Activated T-helper 2 cell treated with anti-CD3 and anti-CD28 coated beads, Interferon-gamma antibody, Interleukin-2, Interleukin-4, amounts not matched to agents 10 μg/mL and 5 μg/mL and 100 μg/mL, durations not matched to agents 14 hours and 24 hours and 36 hours (primary cell): Measurements from ENCODE around the gene HEXA. TPM values are rescaled to one million over a fixed set of nuclear protein-coding genes. Genes with fewer than 3 reads are reported as not detected.
"Not testable (repeated sequence)": the region's sequence is repeated elsewhere in the genome, so short reads cannot be mapped to it uniquely, and the experiment has no call there.

Experiments
- DNase-seq: peaks from one replicate; pipeline ENCODE4 v3.0.0; 2021; ENCODE audit warnings: low spot score
- H3K27ac Mint-ChIP-seq: one replicate; pipeline ENCODE4 v1.8.0; 2021; ENCODE audit warnings: mixed read lengths
- H3K27me3 Mint-ChIP-seq: one replicate; pipeline ENCODE4 v1.8.0; 2021; ENCODE audit warnings: low read depth, mixed read lengths
- H3K36me3 Mint-ChIP-seq: one replicate; pipeline ENCODE4 v1.8.0; 2021; ENCODE audit warnings: low read depth, mixed read lengths
- H3K4me1 Mint-ChIP-seq: one replicate; pipeline ENCODE4 v1.8.0; 2021; ENCODE audit warnings: low read depth, mixed read lengths
- H3K4me3 Mint-ChIP-seq: one replicate; pipeline ENCODE4 v1.8.0; 2021; ENCODE audit warnings: low read depth, mild to moderate bottlenecking, moderate library complexity, mixed read lengths
- H3K9me3 Mint-ChIP-seq: one replicate; pipeline ENCODE4 v1.8.0; 2021; ENCODE audit warnings: mixed read lengths
- intact Hi-C: fragments of 100-400 bp; cut with micrococcal nuclease; formaldehyde crosslinking; loops from one replicate; pipeline ENCODE4 v1.15.1; 2023
- total RNA-seq: library from RNA; stranded (reverse); gene quantifications from 2 replicates; pipeline ENCODE4 v1.2.3, GENCODE V29; 2022

The HEXA gene
- total RNA-seq, 1 donor from 2014 or later: 63.4 TPM

DNA sequence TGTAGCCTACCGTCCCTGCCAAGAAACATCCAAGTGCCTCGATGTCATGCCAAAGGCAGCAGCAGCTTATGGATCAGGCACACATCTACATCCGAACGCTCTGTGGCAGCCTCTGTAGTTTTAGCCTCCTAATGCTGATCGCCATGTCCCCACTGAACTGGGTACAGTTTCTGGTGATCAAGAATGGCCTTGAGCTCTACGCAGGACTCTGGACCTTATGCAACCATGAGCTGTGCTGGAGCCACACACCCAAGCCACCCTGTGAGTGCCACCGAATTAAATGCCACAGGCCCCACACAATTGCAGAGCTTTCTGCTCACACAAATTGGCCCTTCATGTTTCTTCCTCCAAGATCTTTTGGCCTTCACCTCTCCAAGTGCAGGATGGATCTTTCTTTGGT is 22.8 kb upstream of the HEXA start:
- H3K27ac Mint-ChIP-seq: no peak overlapping the region
- H3K36me3 Mint-ChIP-seq: no peaks in the 10 kb centered on the region
- DNase-seq: no peak
- no peaks in the 10 kb centered on the region for H3K4me1 Mint-ChIP-seq
- H3K4me3 Mint-ChIP-seq: no peak overlapping the region
- intact Hi-C loops: no loop called here
- H3K9me3 Mint-ChIP-seq: peaks cover 4% of the 10 kb centered on the region
- H3K27me3 Mint-ChIP-seq: peaks cover 6% of the 10 kb centered on the region

DNA sequence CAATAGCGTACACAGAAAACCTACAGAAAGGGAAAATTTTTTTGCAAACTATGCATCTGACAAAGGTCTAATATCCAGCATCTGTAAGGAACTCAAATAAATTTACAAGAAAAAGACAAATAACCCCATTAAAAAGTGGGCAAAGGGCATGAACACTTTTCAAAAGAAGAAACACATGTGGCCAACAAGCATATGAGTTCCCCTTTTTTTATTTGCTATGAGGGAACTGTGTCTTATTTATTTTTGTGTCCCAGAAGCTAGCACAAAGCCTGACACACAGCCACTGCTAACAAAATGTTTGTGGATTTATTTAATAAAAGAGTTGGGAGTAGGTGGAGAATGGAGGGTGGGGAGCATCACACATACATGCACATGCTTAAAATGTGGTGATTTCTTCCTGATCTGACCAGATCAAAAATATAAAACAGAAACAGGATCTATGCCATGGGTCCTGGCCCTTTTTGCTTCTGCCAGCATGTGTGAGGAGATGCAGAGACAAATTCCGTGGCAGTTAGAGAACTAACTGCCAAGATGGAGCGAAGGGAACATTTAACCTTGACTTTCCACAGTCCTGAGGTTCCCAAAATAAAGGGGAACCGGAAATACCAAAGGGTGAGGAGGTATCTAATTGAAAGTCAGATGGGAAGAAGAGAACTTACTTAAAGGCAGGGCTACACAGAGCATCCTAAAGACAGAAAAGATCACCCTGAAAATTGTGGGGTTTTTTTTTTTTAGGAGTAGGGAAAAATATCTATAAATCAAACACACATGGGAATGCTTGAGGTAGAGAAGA is 22.2 kb upstream of the HEXA start, which contains the start of gene TMEM202:
TMEM202 (plus strand) TSS at position 510 of the 793 bp plus-strand sequence; CDS start at position 532, 22 bp downstream.
- no peak for DNase-seq
- Mint-ChIP-seq H3K9me3 (peaks cover 4% of the 10 kb centered on the region), H3K4me3 (no peak within 1 kb of the TSS), H3K27me3 (peaks cover 5% of the 10 kb centered on the region), H3K27ac (no peak within 1 kb of the TSS), H3K4me1 (no peaks in the 10 kb centered on the region), H3K36me3 (no peaks in the 10 kb centered on the region)
- intact Hi-C loops: no loop called here

GRCh38 chr15:72396331-72396730 is 20.5 kb upstream of the HEXA start:
- intact Hi-C loops, H3K4me3 Mint-ChIP-seq, H3K36me3 Mint-ChIP-seq, DNase-seq, H3K27me3 Mint-ChIP-seq, H3K4me1 Mint-ChIP-seq, H3K9me3 Mint-ChIP-seq, H3K27ac Mint-ChIP-seq: not testable (repeated sequence)

- intact Hi-C loops: no loop called here
- no peaks in the 10 kb centered on the region for H3K36me3 Mint-ChIP-seq
- no peaks in the 10 kb centered on the region for H3K9me3 Mint-ChIP-seq
- no peak overlapping the region for H3K27ac Mint-ChIP-seq
- DNase-seq: no peak
- no peak overlapping the region for H3K4me3 Mint-ChIP-seq
- peaks cover 8% of the 10 kb centered on the region for H3K27me3 Mint-ChIP-seq
- no peaks in the 10 kb centered on the region for H3K4me1 Mint-ChIP-seq
Observed at GRCh38 chr15:72389231-72389630, 13.4 kb upstream of the HEXA start.

- peaks cover 12% of the 10 kb centered on the region for H3K27me3 Mint-ChIP-seq
Observed at GRCh38 chr15:72387741-72388140, 11.9 kb upstream of the HEXA start.

DNA sequence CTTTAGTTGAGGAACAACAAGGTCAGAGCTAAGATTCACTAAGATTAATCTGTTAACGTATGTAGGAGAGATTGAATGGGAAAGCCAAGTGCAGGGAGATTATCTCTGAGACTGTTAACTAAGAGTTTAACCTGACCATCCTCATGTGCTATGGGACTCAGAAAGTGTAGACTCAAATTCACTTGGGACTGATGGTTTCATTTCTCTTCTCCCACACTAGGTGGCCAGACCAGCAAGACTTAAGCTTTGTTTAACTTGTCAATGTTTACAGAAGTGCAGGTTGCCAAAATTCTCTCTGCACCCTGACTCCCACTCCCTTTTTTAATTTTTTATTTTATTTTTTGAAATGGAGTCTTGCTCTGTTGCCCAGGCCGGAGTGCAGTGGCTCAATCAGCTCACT is 6.3 kb upstream of the HEXA start:
- no peaks in the 10 kb centered on the region for H3K9me3 Mint-ChIP-seq
- peaks cover 13% of the 10 kb centered on the region for H3K27me3 Mint-ChIP-seq
- H3K4me1 Mint-ChIP-seq: no peaks in the 10 kb centered on the region
- H3K4me3 Mint-ChIP-seq: no peak overlapping the region
- no peak overlapping the region for H3K27ac Mint-ChIP-seq
- H3K36me3 Mint-ChIP-seq: no peaks in the 10 kb centered on the region
- no peak for DNase-seq
- intact Hi-C loops: no loop called here

More at GRCh38 chr15:72387741-72388140, 11.9 kb upstream of the HEXA start:
- Mint-ChIP-seq H3K4me3 (no peak overlapping the region), H3K4me1 (no peaks in the 10 kb centered on the region), H3K27ac (no peak overlapping the region), H3K36me3 (no peaks in the 10 kb centered on the region), H3K9me3 (no peaks in the 10 kb centered on the region)
- no peak for DNase-seq
- intact Hi-C loops: no loop called here

DNA sequence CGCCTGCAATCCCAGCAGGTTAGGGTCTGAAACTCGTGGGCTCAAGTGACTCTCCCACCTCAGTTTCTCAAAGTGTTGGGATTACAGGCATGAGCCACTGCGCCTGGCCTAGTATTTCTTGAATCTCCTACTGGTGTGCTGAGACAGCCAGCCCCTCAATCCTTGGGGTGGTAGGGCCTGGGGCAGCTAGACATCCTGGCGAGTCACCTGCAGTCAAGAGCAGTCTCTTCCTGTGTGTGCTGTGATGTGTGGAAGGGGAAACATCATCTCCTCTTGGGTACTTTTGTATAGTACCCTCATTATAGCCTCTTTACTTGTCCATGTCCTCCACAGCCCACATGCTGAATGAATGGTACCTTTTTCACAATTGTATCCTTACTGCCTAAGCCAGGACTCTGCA is 4.9 kb upstream of the HEXA start:
- Mint-ChIP-seq H3K9me3 (no peaks in the 10 kb centered on the region), H3K27ac (no peak overlapping the region), H3K27me3 (peaks cover 13% of the 10 kb centered on the region)

DNA sequence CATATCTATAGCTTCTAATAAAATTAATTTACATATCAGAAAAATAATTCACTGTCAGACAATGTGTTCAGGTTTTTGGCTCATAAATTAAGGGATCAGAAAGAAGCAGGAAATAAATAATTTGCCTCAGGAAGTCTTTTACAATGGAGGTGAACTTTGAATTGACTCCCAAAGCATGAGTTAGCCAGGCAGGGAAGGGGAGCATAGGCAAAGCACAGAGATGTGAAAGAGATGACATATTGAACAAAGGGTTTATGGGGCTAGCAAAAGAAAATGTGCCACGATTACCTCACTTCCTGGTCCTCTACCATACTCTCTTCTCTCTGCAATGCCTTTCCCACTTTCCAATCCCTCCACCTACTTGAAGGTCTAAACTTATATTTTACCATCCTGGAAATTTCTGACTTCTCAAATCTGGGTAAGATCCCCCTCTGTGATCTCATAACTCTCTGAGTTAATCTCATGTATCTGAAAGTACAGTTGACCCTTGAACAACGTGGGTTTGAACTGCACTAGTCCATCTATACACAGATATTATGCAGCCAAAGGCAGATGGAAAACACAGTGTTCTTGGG is 4.1 kb upstream of the HEXA start:
- H3K36me3 Mint-ChIP-seq: no peaks in the 10 kb centered on the region
- no peak overlapping the region for H3K27ac Mint-ChIP-seq
- H3K9me3 Mint-ChIP-seq: no peaks in the 10 kb centered on the region
- no peak for DNase-seq
- H3K4me1 Mint-ChIP-seq: peaks cover 14% of the 10 kb centered on the region
- H3K27me3 Mint-ChIP-seq: peaks cover 9% of the 10 kb centered on the region
- intact Hi-C loops: loop anchor here (5.0 kb wide), 1 partner anchor 108 kb away; the partner anchor contains the start of gene PARP6
- H3K4me3 Mint-ChIP-seq: no peak overlapping the region

More for the DNA sequence above, 4.9 kb upstream of the HEXA start:
- DNase-seq: no peak
- Mint-ChIP-seq H3K4me3 (no peak overlapping the region), H3K4me1 (peaks cover 8% of the 10 kb centered on the region), H3K36me3 (no peaks in the 10 kb centered on the region)
- intact Hi-C loops: no loop called here

GRCh38 chr15:72379106-72379505 is 3.3 kb upstream of the HEXA start:
- H3K9me3 Mint-ChIP-seq, DNase-seq, H3K27ac Mint-ChIP-seq, H3K36me3 Mint-ChIP-seq, H3K27me3 Mint-ChIP-seq, H3K4me3 Mint-ChIP-seq: not testable (repeated sequence)
- peaks cover 21% of the 10 kb centered on the region for H3K4me1 Mint-ChIP-seq
- intact Hi-C loops: loop anchor here (5.0 kb wide), 1 partner anchor 107 kb away; the partner anchor contains the start of gene PARP6

DNA sequence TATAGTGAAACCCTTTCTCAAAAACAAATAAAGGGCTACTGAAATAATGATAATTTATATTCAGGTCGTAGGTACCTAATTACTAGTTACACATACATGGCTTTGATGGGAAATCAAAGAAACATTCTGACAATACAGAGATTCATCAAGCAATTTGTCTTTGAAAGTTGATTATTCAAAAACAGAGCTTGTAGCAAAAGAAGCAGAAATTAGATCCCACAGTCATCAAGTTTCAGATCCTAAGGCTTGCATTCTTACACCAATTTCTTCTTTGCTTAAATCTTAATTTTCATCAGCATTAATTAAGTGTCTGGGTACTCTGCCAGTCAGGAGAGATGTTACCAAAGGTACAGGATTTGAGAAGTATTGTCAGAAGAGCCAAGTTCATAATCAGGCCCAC is 1.5 kb upstream of the HEXA start:
- H3K4me1 Mint-ChIP-seq: peaks cover 27% of the 10 kb centered on the region
- no peak overlapping the region for H3K4me3 Mint-ChIP-seq
- H3K36me3 Mint-ChIP-seq: peaks cover 5% of the 10 kb centered on the region
- H3K9me3 Mint-ChIP-seq: no peaks in the 10 kb centered on the region
- DNase-seq: no peak
- intact Hi-C loops: loop anchor here (2.0 to 5.0 kb wide), 2 partner anchors 105 to 149 kb away; partner anchors contain the start of gene PARP6
- peaks cover 3% of the 10 kb centered on the region for H3K27me3 Mint-ChIP-seq
- H3K27ac Mint-ChIP-seq: no peak overlapping the region

- Mint-ChIP-seq H3K27ac (peak overlapping the region; percentile 91), H3K27me3 (no peaks in the 10 kb centered on the region), H3K4me1 (peaks cover 27% of the 10 kb centered on the region), H3K9me3 (no peaks in the 10 kb centered on the region), H3K36me3 (peaks cover 5% of the 10 kb centered on the region), H3K4me3 (peak overlapping the region; percentile 89)
- intact Hi-C loops: loop anchor here (5.0 kb wide), 1 partner anchor 103 kb away; the partner anchor contains the start of gene PARP6
- no peak for DNase-seq
Observed at GRCh38 chr15:72375501-72375845, 341 bp downstream of the HEXA start.

GRCh38 chr15:72372361-72372760 is 3.5 kb downstream of the HEXA start:
- H3K4me1 Mint-ChIP-seq: peaks cover 32% of the 10 kb centered on the region
- intact Hi-C loops: no loop called here
- H3K27me3 Mint-ChIP-seq: no peaks in the 10 kb centered on the region
- no peaks in the 10 kb centered on the region for H3K9me3 Mint-ChIP-seq
- no peak overlapping the region for H3K27ac Mint-ChIP-seq
- H3K4me3 Mint-ChIP-seq: no peak overlapping the region
- peaks cover 19% of the 10 kb centered on the region for H3K36me3 Mint-ChIP-seq
- DNase-seq: no peak

GRCh38 chr15:72369964-72370363 is 5.8 kb downstream of the HEXA start:
- intact Hi-C loops: no loop called here
- peaks cover 34% of the 10 kb centered on the region for H3K36me3 Mint-ChIP-seq
- no peak overlapping the region for H3K27ac Mint-ChIP-seq
- peaks cover 37% of the 10 kb centered on the region for H3K4me1 Mint-ChIP-seq
- H3K27me3 Mint-ChIP-seq: no peaks in the 10 kb centered on the region
- H3K4me3 Mint-ChIP-seq: no peak overlapping the region
- no peaks in the 10 kb centered on the region for H3K9me3 Mint-ChIP-seq
- no peak for DNase-seq
